C4-2B (cell line): ENCODE results near the gene WNT2B.

Experiments
- ZFX ChIP-seq: fragments of 450-650 bp; IDR thresholded peaks from 2 replicates; pipeline ENCODE4 v1.6.1; 2017
- TF ChIP-seq, protein P1 (sequence below): fragments of 450-650 bp; conservative IDR thresholded peaks from 2 replicates; pipeline ENCODE4 v1.5.1; 2017; ENCODE audit warnings: mild to moderate bottlenecking

DNA sequence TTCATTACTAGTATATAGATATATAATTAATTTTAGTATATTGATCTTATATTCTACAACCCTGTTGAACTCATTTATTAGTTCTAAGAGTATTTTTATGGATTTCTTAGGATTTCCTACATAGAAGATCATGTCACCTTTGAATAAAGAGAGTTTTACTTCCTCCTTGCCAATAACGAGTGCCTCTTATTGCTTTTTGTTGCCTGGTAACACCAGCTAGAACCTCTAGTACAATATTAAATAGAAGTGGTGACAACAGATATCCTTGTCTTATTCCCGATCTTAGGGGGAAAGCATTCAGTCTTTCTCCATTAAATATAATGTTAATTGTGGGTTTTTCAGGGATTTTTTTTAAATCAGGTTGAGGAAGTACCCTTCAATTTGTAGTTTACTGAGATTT is 40.8 kb downstream of the WNT2B start:
- TF ChIP-seq, protein P1, sequence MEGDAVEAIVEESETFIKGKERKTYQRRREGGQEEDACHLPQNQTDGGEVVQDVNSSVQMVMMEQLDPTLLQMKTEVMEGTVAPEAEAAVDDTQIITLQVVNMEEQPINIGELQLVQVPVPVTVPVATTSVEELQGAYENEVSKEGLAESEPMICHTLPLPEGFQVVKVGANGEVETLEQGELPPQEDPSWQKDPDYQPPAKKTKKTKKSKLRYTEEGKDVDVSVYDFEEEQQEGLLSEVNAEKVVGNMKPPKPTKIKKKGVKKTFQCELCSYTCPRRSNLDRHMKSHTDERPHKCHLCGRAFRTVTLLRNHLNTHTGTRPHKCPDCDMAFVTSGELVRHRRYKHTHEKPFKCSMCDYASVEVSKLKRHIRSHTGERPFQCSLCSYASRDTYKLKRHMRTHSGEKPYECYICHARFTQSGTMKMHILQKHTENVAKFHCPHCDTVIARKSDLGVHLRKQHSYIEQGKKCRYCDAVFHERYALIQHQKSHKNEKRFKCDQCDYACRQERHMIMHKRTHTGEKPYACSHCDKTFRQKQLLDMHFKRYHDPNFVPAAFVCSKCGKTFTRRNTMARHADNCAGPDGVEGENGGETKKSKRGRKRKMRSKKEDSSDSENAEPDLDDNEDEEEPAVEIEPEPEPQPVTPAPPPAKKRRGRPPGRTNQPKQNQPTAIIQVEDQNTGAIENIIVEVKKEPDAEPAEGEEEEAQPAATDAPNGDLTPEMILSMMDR: no peak
- no peak for TF ChIP-seq ZFX
